GM19438 (cell line): ENCODE data around the gene RPSA.
"Not testable (repeated sequence)": the region's sequence is repeated elsewhere in the genome, so short reads cannot be mapped to it uniquely, and the experiment has no call there.

Source experiments
- ATAC-seq: cut with Tn5 transposase; IDR thresholded peaks from one replicate; pipeline ENCODE4 v1.9.1; 2021; ENCODE audit warnings: low read depth; ENCODE audit not compliant: unreplicated experiment

The RPSA gene

GRCh38 chr3:39418556-39419225, 12.2 kb downstream of the RPSA start:
- not testable (repeated sequence) for ATAC-seq

GRCh38 chr3:39419742-39420315, 13.3 kb downstream of the RPSA start:
- no peak for ATAC-seq

- ATAC-seq: no peak
Measured at GRCh38 chr3:39420543-39420942, 14.0 kb downstream of the RPSA start.

- no peak for ATAC-seq
Measured at GRCh38 chr3:39423436-39423970, 17.0 kb downstream of the RPSA start.

- ATAC-seq: no peak
Measured at GRCh38 chr3:39426312-39426711, 19.8 kb downstream of the RPSA start.

GRCh38 chr3:39427506-39427905, 21.0 kb downstream of the RPSA start:
- ATAC-seq: no peak

GRCh38 chr3:39428745-39429201, 22.3 kb downstream of the RPSA start:
- no peak for ATAC-seq

GRCh38 chr3:39429466-39429865, 22.9 kb downstream of the RPSA start:
- ATAC-seq: no peak

GRCh38 chr3:39432342-39432741, 25.8 kb downstream of the RPSA start:
- ATAC-seq: no peak

GRCh38 chr3:39433642-39434041, 27.1 kb downstream of the RPSA start:
- ATAC-seq: no peak

GRCh38 chr3:39434574-39434973, 28.1 kb downstream of the RPSA start:
- ATAC-seq: peak; percentile 62

GRCh38 chr3:39435006-39435748, 28.7 kb downstream of the RPSA start:
- ATAC-seq: no peak

- no peak for ATAC-seq
Measured at GRCh38 chr3:39438880-39439279, 32.4 kb downstream of the RPSA start.

GRCh38 chr3:39440316-39440715, 33.8 kb downstream of the RPSA start:
- no peak for ATAC-seq

GRCh38 chr3:39443530-39443929, 37.0 kb downstream of the RPSA start:
- ATAC-seq: no peak

- ATAC-seq: no peak
Measured at GRCh38 chr3:39445927-39446326, 39.4 kb downstream of the RPSA start.

- ATAC-seq: no peak
Measured at GRCh38 chr3:39446444-39446843, 39.9 kb downstream of the RPSA start.

- ATAC-seq: peak; percentile 91
Measured at GRCh38 chr3:39447637-39448483, 41.3 kb downstream of the RPSA start.

- no peak for ATAC-seq
Measured at GRCh38 chr3:39448506-39449233, 42.1 kb downstream of the RPSA start.

- no peak for ATAC-seq
Measured at GRCh38 chr3:39449796-39450195, 43.3 kb downstream of the RPSA start.
